IMR-90 (cell line): Measurements from ENCODE around the gene DOCK1. TPM values are rescaled to one million over a fixed set of nuclear protein-coding genes. Genes with fewer than 3 reads are reported as not detected.

Experiments used
- ATAC-seq: fragments of 200-7000 bp; cut with Tn5 transposase; 2 replicates; pipeline ENCODE4 v1.9.1; 2020; ENCODE audit warnings: low read depth, mild to moderate bottlenecking, moderate library complexity
- BruUV-seq: library from RNA; stranded (reverse); fragments of 400-500 nt; replicated peaks from 2 replicates; lab custom pipeline; 2021; lab: Mats Ljungman, UMichigan
- CTCF ChIA-PET: fragments of 300-600 bp; formaldehyde crosslinking; extraction: SDS; loops from one replicate; lab custom pipeline; 2021; ENCODE audit warnings: antibody characterized with exemption; lab: Yijun Ruan, JAX
- POLR2A ChIA-PET: fragments of 300-600 bp; sonication (Branson Sonifier 250); formaldehyde crosslinking; loops from one replicate; lab custom pipeline; 2022; ENCODE audit warnings: antibody characterized with exemption; ENCODE audit not compliant: unreplicated experiment; lab: Charles Lee
- DNase-seq: peaks from one replicate; pipeline ENCODE4 v3.0.0; 2013
- H2AFZ ChIP-seq: replicated peaks from 2 replicates; pipeline ENCODE3; 2013; ENCODE audit warnings: low read length, mild to moderate bottlenecking; ENCODE audit not compliant: poor library complexity
- H2AK5ac ChIP-seq: 2 replicates; pipeline ENCODE4 v1.6.1; 2013; ENCODE audit warnings: low read depth, low read length, inconsistent platforms
- H2AK9ac ChIP-seq: replicated peaks from 2 replicates; pipeline ENCODE3; 2013; ENCODE audit warnings: mild to moderate bottlenecking, low read depth, low read length, moderate library complexity; ENCODE audit not compliant: poor library complexity
- H2BK120ac ChIP-seq: 2 replicates; pipeline ENCODE4 v1.6.1; 2013; ENCODE audit warnings: low read depth, low read length, inconsistent platforms
- H2BK15ac ChIP-seq: 3 replicates; pipeline ENCODE4 v1.6.1; 2013; ENCODE audit warnings: low read depth, low read length, inconsistent platforms
- H2BK20ac ChIP-seq: 2 replicates; pipeline ENCODE4 v1.6.1; 2013; ENCODE audit warnings: low read depth, mild to moderate bottlenecking, inconsistent platforms, low read length, moderate library complexity
- H2BK5ac ChIP-seq: 2 replicates; pipeline ENCODE4 v1.6.1; 2013; ENCODE audit warnings: mild to moderate bottlenecking, low read depth, low read length, inconsistent platforms; ENCODE audit not compliant: poor library complexity, severe bottlenecking
- H3K14ac ChIP-seq: replicated peaks from 2 replicates; pipeline ENCODE4 v1.6.1; 2013; ENCODE audit warnings: low read depth, low read length, inconsistent platforms
- H3K18ac ChIP-seq: 2 replicates; pipeline ENCODE4 v1.6.1; 2013; ENCODE audit warnings: low read depth, low read length, control low read depth
- H3K23ac ChIP-seq: 2 replicates; pipeline ENCODE4 v1.6.1; 2013; ENCODE audit warnings: low read depth, low read length, inconsistent platforms
- H3K27ac ChIP-seq: 2 replicates; pipeline ENCODE4 v1.5.1; 2013; ENCODE audit warnings: mild to moderate bottlenecking, control low read depth, low read length; ENCODE audit not compliant: insufficient read depth
- H3K27me3 ChIP-seq: 2 replicates; pipeline ENCODE4 v1.6.1; 2013; ENCODE audit warnings: low read length; ENCODE audit not compliant: control insufficient read depth, insufficient read depth
- H3K36me3 ChIP-seq: 2 replicates; pipeline ENCODE4 v1.6.1; 2013; ENCODE audit warnings: low read length, mixed read lengths; ENCODE audit not compliant: control insufficient read depth, insufficient read depth
- H3K4ac ChIP-seq: 2 replicates; pipeline ENCODE4 v1.6.1; 2013; ENCODE audit warnings: low read depth, low read length, inconsistent platforms
- H3K4me1 ChIP-seq: 2 replicates; pipeline ENCODE4 v1.6.1; 2013; ENCODE audit warnings: low read length, mixed read lengths; ENCODE audit not compliant: control insufficient read depth, insufficient read depth
- H3K4me2 ChIP-seq: 2 replicates; pipeline ENCODE4 v1.6.1; 2013; ENCODE audit warnings: low read depth, mild to moderate bottlenecking, control low read depth, low read length, moderate library complexity
- H3K4me3 ChIP-seq: 2 replicates; pipeline ENCODE4 v1.5.1; 2013; ENCODE audit warnings: low read depth, mild to moderate bottlenecking, control low read depth, low read length, moderate library complexity; ENCODE audit not compliant: insufficient read depth
- H3K56ac ChIP-seq: 2 replicates; pipeline ENCODE4 v1.6.1; 2013; ENCODE audit warnings: low read length, inconsistent platforms; ENCODE audit not compliant: insufficient read depth; ENCODE audit errors: extremely low read depth
- H3K79me1 ChIP-seq, 2 experiments: 2 replicates each; pipeline ENCODE4 v1.6.1; 2013; ENCODE audit warnings: low read length in 2 of 2, inconsistent platforms in 1 of 2, low read depth in 1 of 2
- H3K9ac ChIP-seq: 2 replicates; pipeline ENCODE4 v1.6.1; 2013; ENCODE audit warnings: low read depth, low read length, control low read depth
- H3K9me1 ChIP-seq: 2 replicates; pipeline ENCODE4 v1.6.1; 2013; ENCODE audit warnings: low read length, inconsistent platforms; ENCODE audit not compliant: insufficient read depth
- H3K9me3 ChIP-seq: 2 replicates; pipeline ENCODE4 v1.6.1; 2013; ENCODE audit warnings: low read length; ENCODE audit not compliant: control insufficient read depth, insufficient read depth
- H4K20me1 ChIP-seq: 2 replicates; pipeline ENCODE4 v1.6.1; 2013; ENCODE audit warnings: low read length, inconsistent platforms; ENCODE audit not compliant: insufficient read depth
- H4K5ac ChIP-seq: 2 replicates; pipeline ENCODE4 v1.6.1; 2013; ENCODE audit warnings: mild to moderate bottlenecking, low read depth, low read length, control low read depth
- H4K8ac ChIP-seq, 2 experiments: 2 replicates each; pipeline ENCODE4 v1.6.1; 2013; ENCODE audit warnings: low read depth in 2 of 2, low read length in 2 of 2, control low read depth in 1 of 2, inconsistent platforms in 1 of 2
- H4K91ac ChIP-seq: 2 replicates; pipeline ENCODE4 v1.6.1; 2013; ENCODE audit warnings: low read depth, low read length, inconsistent platforms; ENCODE audit not compliant: insufficient read depth
- BHLHE40 ChIP-seq: fragments of 150-350 bp; IDR thresholded peaks from 2 replicates; pipeline ENCODE4 v1.6.1; 2016; ENCODE audit warnings: mild to moderate bottlenecking, low read depth, low read length
- CEBPB ChIP-seq: IDR thresholded peaks from 2 replicates; pipeline ENCODE4 v1.6.1; 2012; ENCODE audit warnings: low read depth, low read length, improper control_type of control experiment
- CHD1 ChIP-seq: IDR thresholded peaks from 2 replicates; pipeline ENCODE4 v1.6.1; 2012; ENCODE audit warnings: low read depth, low read length, improper control_type of control experiment
- CTCF ChIP-seq: conservative IDR thresholded peaks from 2 replicates; pipeline ENCODE4 v1.5.1; 2012; ENCODE audit warnings: mild to moderate bottlenecking, low read depth, low read length, improper control_type of control experiment
- ELK1 ChIP-seq: fragments of 150-350 bp; IDR thresholded peaks from 2 replicates; pipeline ENCODE4 v1.6.1; 2016; ENCODE audit warnings: low read depth, mild to moderate bottlenecking, low read length, moderate library complexity, borderline replicate concordance
- FOS ChIP-seq: fragments of 150-350 bp; IDR thresholded peaks from 2 replicates; pipeline ENCODE4 v1.6.1; 2016; ENCODE audit warnings: low read depth, low read length
- MAZ ChIP-seq: IDR thresholded peaks from 2 replicates; pipeline ENCODE4 v1.6.1; 2012; ENCODE audit warnings: low read depth, mild to moderate bottlenecking, low read length, improper control_type of control experiment, moderate library complexity, borderline replicate concordance
- MXI1 ChIP-seq: IDR thresholded peaks from 2 replicates; pipeline ENCODE4 v1.6.1; 2012; ENCODE audit warnings: low read depth, mild to moderate bottlenecking, low read length, moderate library complexity, borderline replicate concordance
- RFX5 ChIP-seq: IDR thresholded peaks from 2 replicates; pipeline ENCODE4 v1.8.0; 2012; ENCODE audit warnings: low read depth, mild to moderate bottlenecking, low read length, moderate library complexity
- SMC3 ChIP-seq: fragments of 150-350 bp; IDR thresholded peaks from 2 replicates; pipeline ENCODE4 v1.6.1; 2016; ENCODE audit warnings: low read depth, mild to moderate bottlenecking, antibody characterized with exemption, low read length, moderate library complexity
- WGBS, 2 experiments: methylation state at CpG; one replicate each; pipeline versions ENCODE4 v1.1.5 to v1.1.7; 2013; ENCODE audit warnings: missing lambda C conversion rate in 2 of 2; ENCODE audit not compliant: insufficient read length in 1 of 2; ENCODE audit errors: extremely low coverage in 2 of 2; 5-methylcytosine and 5-hydroxymethylcytosine counted together
- dilution Hi-C: fragments of 300-500 bp; cut with HindIII; formaldehyde crosslinking; loops from one replicate; pipeline ENCODE4 v1.14.3; 2018; ENCODE audit warnings: low sequenced_read_pairs; ENCODE audit not compliant: unreplicated experiment
- in situ Hi-C: fragments of 300-500 bp; cut with MboI; formaldehyde crosslinking; loops from 3 replicates; pipeline ENCODE4 v1.14.3; 2019; ENCODE audit warnings: low sequenced_read_pairs, inconsistent platforms, mixed read lengths
- intact Hi-C: fragments of 100-400 bp; cut with micrococcal nuclease; formaldehyde crosslinking; loops from 2 replicates; pipeline ENCODE4 v1.10.0; 2022
- polyA plus RNA-seq, 3 experiments: library from polyadenylated mRNA; depleted of rRNA; stranded (reverse); fragments of >200 nt; gene quantifications; 2 replicates each; pipeline ENCODE4 v1.2.3, GENCODE V29; 2012; ENCODE audit warnings: low replicate concordance in 1 of 3
- total RNA-seq: library from RNA; depleted of rRNA; stranded (reverse); fragments of >200 nt; gene quantifications from 2 replicates; pipeline ENCODE4 v1.2.3, GENCODE V29; 2012

Gene DOCK1
- total and polyA plus RNA-seq, 2 of the 4 experiments (the other 2 are of a cell fraction): 28.2 to 71.0 TPM

DNA sequence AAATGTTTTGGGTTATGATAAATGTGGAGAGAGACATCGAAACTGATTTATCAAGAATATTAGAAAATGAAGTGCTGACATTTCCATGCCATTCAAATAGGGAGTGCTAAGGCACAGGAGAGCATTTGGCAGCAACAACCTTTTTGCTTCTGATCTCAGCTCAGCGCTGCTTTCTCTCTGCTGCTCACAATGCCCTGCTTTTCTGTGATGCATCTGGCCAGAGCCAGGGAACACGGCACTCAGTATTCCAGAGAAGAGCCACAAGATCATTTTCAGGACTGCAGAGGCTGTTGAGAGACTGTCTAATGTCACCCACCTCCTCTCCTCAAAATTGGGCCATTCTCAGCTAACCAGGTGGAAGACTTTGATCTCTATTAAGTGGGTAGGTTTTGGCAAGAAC, 263.0 kb downstream of the DOCK1 start:
- no peak overlapping the region for H4K91ac ChIP-seq
- no peaks in the 10 kb centered on the region for H3K9me3 ChIP-seq
- no peaks in the 10 kb centered on the region for H3K4me1 ChIP-seq
- H3K18ac ChIP-seq: no peak overlapping the region
- ATAC-seq: no peak
- H2AK5ac ChIP-seq: no peak overlapping the region
- H3K23ac ChIP-seq: no peak overlapping the region
- H2AK9ac ChIP-seq: no peak overlapping the region
- no peak overlapping the region for H2AFZ ChIP-seq
- 100% methylated on average over 1 of the region's 3 CpGs; no CpG with 5 or more reads in 1 of the 2 experiments for WGBS, 2 experiments
- H4K5ac ChIP-seq: no peak overlapping the region
- no peak for TF ChIP-seq CEBPB
- TF ChIP-seq SMC3: no peak
- TF ChIP-seq MAZ: no peak
- no peak for TF ChIP-seq FOS
- no peak for TF ChIP-seq ELK1
- no peak for TF ChIP-seq BHLHE40
- no peak for TF ChIP-seq CTCF
- no peak for TF ChIP-seq RFX5
- TF ChIP-seq MXI1: no peak
- TF ChIP-seq CHD1: no peak
- no peak overlapping the region for H2BK120ac ChIP-seq
- in situ Hi-C loops: no loop called here
- no peak overlapping the region for H2BK5ac ChIP-seq
- no TSS peak for BruUV-seq
- DNase-seq: no peak
- H3K36me3 ChIP-seq: peaks cover 5% of the 10 kb centered on the region; the same call in 1 of the 2 replicates
- H3K14ac ChIP-seq: no peak overlapping the region
- CTCF ChIA-PET: no interaction called here
- H2BK15ac ChIP-seq: no peak overlapping the region
- H3K4ac ChIP-seq: no peak overlapping the region
- H3K27ac ChIP-seq: no peak overlapping the region
- POLR2A ChIA-PET: no interaction called here
- H3K9me1 ChIP-seq: peaks cover 7% of the 10 kb centered on the region
- no peak overlapping the region for H2BK20ac ChIP-seq
- peaks cover 3% of the 10 kb centered on the region; the same call in 1 of the 2 replicates for H4K20me1 ChIP-seq
- no peak overlapping the region for H4K8ac ChIP-seq
- dilution Hi-C loops: no loop called here
- H3K79me1 ChIP-seq: peaks cover 16 to 19% of the 10 kb centered on the region in 2 experiments; a peak in 3 of 4 replicates
- intact Hi-C loops: no loop called here
- H3K4me2 ChIP-seq: no peak overlapping the region
- no peak overlapping the region for H3K4me3 ChIP-seq
- no peak overlapping the region for H3K56ac ChIP-seq
- no peaks in the 10 kb centered on the region for H3K27me3 ChIP-seq
- H3K9ac ChIP-seq: no peak overlapping the region
